Measurements from ENCODE around the gene MRM2.

Gene MRM2

DNA sequence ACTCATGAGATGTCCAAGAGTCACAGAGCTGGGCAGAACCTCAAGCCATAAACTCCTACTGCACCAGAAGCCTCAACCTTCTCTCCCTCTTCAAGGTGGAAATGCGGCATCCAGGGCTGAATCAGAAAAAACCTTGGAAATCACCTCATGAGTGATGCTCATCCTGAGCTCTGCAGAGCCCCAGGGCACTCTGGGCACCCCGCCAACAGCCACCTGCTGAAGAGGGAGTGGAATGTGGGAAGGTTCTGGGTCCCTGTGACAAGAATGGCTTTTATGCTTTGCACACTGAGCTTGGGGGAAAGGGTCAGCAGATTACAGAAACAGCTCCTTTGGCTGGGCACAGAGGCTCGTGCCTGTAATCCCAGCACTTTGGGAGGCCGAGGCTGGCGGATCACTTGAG, 18.8 kb upstream of the MRM2 start:
- H3K9me3 ChIP-seq (ENCODE audit: control insufficient read depth, insufficient read depth, low read depth, low read length): no peaks in the 10 kb centered on the region
- no peak overlapping the region for H3K4me3 ChIP-seq (ENCODE audit: low read depth, low read length)
- H3K36me3 ChIP-seq (ENCODE audit: control insufficient read depth in 2 of 2, insufficient read depth in 1 of 2, low read length in 2 of 2): peaks cover 0 to 6% of the 10 kb centered on the region in 2 experiments; a peak in 1 of 3 replicates
- no peak overlapping the region for H3K27ac ChIP-seq (ENCODE audit: extremely low read depth, low read depth, low read length)
- H3K4me1 ChIP-seq (ENCODE audit: control insufficient read depth, insufficient read depth, low read length): no peaks in the 10 kb centered on the region
- 0 out of 2 replicates have a peak, but pooled peaks have one; percentile 13 for TF ChIP-seq ZBTB17 (tag by site-specific recombination; IDR thresholded peaks at IDR 0.05)
- TF ChIP-seq, protein P1, sequence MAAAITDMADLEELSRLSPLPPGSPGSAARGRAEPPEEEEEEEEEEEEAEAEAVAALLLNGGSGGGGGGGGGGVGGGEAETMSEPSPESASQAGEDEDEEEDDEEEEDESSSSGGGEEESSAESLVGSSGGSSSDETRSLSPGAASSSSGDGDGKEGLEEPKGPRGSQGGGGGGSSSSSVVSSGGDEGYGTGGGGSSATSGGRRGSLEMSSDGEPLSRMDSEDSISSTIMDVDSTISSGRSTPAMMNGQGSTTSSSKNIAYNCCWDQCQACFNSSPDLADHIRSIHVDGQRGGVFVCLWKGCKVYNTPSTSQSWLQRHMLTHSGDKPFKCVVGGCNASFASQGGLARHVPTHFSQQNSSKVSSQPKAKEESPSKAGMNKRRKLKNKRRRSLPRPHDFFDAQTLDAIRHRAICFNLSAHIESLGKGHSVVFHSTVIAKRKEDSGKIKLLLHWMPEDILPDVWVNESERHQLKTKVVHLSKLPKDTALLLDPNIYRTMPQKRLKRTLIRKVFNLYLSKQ (tag by site-specific recombination; IDR thresholded peaks at IDR 0.05; ENCODE audit: borderline replicate concordance): no peak
- no peak for TF ChIP-seq ZNF324 (tag by site-specific recombination; IDR thresholded peaks at IDR 0.05)
- no peak for TF ChIP-seq GFI1B (tag by site-specific recombination; IDR thresholded peaks at IDR 0.05)
- TF ChIP-seq, protein P2, sequence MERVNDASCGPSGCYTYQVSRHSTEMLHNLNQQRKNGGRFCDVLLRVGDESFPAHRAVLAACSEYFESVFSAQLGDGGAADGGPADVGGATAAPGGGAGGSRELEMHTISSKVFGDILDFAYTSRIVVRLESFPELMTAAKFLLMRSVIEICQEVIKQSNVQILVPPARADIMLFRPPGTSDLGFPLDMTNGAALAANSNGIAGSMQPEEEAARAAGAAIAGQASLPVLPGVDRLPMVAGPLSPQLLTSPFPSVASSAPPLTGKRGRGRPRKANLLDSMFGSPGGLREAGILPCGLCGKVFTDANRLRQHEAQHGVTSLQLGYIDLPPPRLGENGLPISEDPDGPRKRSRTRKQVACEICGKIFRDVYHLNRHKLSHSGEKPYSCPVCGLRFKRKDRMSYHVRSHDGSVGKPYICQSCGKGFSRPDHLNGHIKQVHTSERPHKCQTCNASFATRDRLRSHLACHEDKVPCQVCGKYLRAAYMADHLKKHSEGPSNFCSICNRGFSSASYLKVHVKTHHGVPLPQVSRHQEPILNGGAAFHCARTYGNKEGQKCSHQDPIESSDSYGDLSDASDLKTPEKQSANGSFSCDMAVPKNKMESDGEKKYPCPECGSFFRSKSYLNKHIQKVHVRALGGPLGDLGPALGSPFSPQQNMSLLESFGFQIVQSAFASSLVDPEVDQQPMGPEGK (tag by site-specific recombination; IDR thresholded peaks at IDR 0.05): no peak
- TF ChIP-seq EGR2 (tag by site-specific recombination; IDR thresholded peaks at IDR 0.05; ENCODE audit: low read depth): no peak
- TF ChIP-seq SCRT2 (tag by site-specific recombination; IDR thresholded peaks at IDR 0.05): peak; percentile 92
- no peak for TF ChIP-seq ZNF658 (tag by site-specific recombination; IDR thresholded peaks at IDR 0.05)
- ChIA-PET CTCF (interaction anchor here (1.1 to 1.4 kb wide), 3 partner anchors 11 to 87 kb away, joined by 3 to 6 read pairs (median 5); no protein-coding TSS in a partner anchor), POLR2A (interaction anchor here (0.7 to 1.7 kb wide), 6 partner anchors 9 to 705 kb away, joined by 3 to 7 read pairs (median 4); partner anchors contain the start of genes EIF3B, MRM2, NUDT1 and TMEM184A)

DNA sequence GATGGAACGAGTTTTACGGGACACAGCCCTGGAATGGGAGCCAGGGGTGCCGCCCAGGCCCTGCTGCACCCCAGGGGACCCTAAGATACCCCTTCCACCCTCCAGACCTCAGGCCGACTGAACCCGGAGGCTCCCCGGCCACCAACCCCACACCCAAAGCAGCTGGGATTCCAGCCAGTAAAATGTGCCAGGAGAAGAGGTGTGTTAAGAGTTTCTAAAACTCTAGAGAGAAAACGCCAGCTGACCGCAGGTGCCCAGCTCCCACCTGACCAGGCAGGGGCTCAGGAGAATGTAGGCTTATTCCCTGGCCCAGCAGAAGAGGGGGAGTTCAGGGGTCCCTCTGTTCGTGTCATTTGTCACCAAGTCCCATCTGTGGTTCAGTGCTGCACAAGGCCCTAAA, 17.5 kb upstream of the MRM2 start:
- no peaks in the 10 kb centered on the region for H3K9me3 ChIP-seq (ENCODE audit: control insufficient read depth, insufficient read depth, low read depth, low read length)
- no peak overlapping the region for H3K27ac ChIP-seq (ENCODE audit: extremely low read depth, low read depth, low read length)
- peaks cover 0 to 6% of the 10 kb centered on the region in 2 experiments; a peak in 1 of 3 replicates for H3K36me3 ChIP-seq (ENCODE audit: control insufficient read depth in 2 of 2, insufficient read depth in 1 of 2, low read length in 2 of 2)
- ChIA-PET CTCF (interaction anchor here (1.2 to 1.3 kb wide), 2 partner anchors 14 to 89 kb away, joined by 3 to 5 read pairs; no protein-coding TSS in a partner anchor), POLR2A (no interaction called here)
- no peak overlapping the region for H3K4me3 ChIP-seq (ENCODE audit: low read depth, low read length)
- H3K4me1 ChIP-seq (ENCODE audit: control insufficient read depth, insufficient read depth, low read length): no peaks in the 10 kb centered on the region
- TF ChIP-seq ZEB2 (tag by site-specific recombination; IDR thresholded peaks at IDR 0.05) (no peak), KLF16 (tag by site-specific recombination; IDR thresholded peaks at IDR 0.05) (no peak), OSR2 (tag by site-specific recombination; IDR thresholded peaks at IDR 0.05) (no peak), ZBTB17 (tag by site-specific recombination; IDR thresholded peaks at IDR 0.05) (no peak), ZNF112 (tag by site-specific recombination; IDR thresholded peaks at IDR 0.05) (no peak), SCRT1 (tag by site-specific recombination; IDR thresholded peaks at IDR 0.05; ENCODE audit: borderline replicate concordance) (no peak), ZNF830 (tag by site-specific recombination; IDR thresholded peaks at IDR 0.05; ENCODE audit: low read depth) (no peak), ZFP3 (tag by site-specific recombination; IDR thresholded peaks at IDR 0.05; ENCODE audit: low read depth) (no peak), ZBTB7A (tag by site-specific recombination; IDR thresholded peaks at IDR 0.05; ENCODE audit: low read depth) (no peak), ZNF571 (tag by site-specific recombination; IDR thresholded peaks at IDR 0.05) (no peak)
- TF ChIP-seq, protein P3, sequence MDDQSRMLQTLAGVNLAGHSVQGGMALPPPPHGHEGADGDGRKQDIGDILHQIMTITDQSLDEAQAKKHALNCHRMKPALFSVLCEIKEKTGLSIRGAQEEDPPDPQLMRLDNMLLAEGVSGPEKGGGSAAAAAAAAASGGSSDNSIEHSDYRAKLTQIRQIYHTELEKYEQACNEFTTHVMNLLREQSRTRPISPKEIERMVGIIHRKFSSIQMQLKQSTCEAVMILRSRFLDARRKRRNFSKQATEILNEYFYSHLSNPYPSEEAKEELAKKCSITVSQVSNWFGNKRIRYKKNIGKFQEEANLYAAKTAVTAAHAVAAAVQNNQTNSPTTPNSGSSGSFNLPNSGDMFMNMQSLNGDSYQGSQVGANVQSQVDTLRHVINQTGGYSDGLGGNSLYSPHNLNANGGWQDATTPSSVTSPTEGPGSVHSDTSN (CRISPR knock-in tag; IDR thresholded peaks at IDR 0.05): no peak
- TF ChIP-seq, protein P1 (tag by site-specific recombination; IDR thresholded peaks at IDR 0.05; ENCODE audit: borderline replicate concordance): no peak
